Mesendoderm (in vitro differentiated cells): ENCODE measurements around the gene LMTK3.

Experiments
- DNase-seq: peaks from one replicate; pipeline ENCODE4 v3.0.0; 2013
- H2AK5ac ChIP-seq: 2 replicates; pipeline ENCODE4 v1.6.1; 2013; ENCODE audit warnings: low read length, inconsistent platforms
- H2BK120ac ChIP-seq: 2 replicates; pipeline ENCODE4 v1.6.1; 2013; ENCODE audit warnings: low read depth, mild to moderate bottlenecking, low read length, moderate library complexity, mixed read lengths
- H2BK15ac ChIP-seq: replicated peaks from 2 replicates; pipeline ENCODE4 v1.6.1; 2013; ENCODE audit warnings: low read depth, mild to moderate bottlenecking, moderate library complexity
- H2BK5ac ChIP-seq: 2 replicates; pipeline ENCODE4 v1.6.1; 2013; ENCODE audit warnings: low read length, inconsistent platforms
- H3K18ac ChIP-seq: 2 replicates; pipeline ENCODE4 v1.6.1; 2013; ENCODE audit warnings: mild to moderate bottlenecking, low read length, mixed read lengths
- H3K23ac ChIP-seq: one replicate; pipeline ENCODE4 v1.6.1; 2013; ENCODE audit warnings: low read length
- H3K27ac ChIP-seq: 2 replicates; pipeline ENCODE4 v1.5.1; 2013; ENCODE audit warnings: low read depth, mild to moderate bottlenecking, inconsistent platforms, low read length, moderate library complexity
- H3K27me3 ChIP-seq: 2 replicates; pipeline ENCODE4 v1.6.1; 2013; ENCODE audit warnings: low read length, control low read depth, mild to moderate bottlenecking, inconsistent platforms; ENCODE audit not compliant: insufficient read depth, poor library complexity
- H3K36me3 ChIP-seq: 2 replicates; pipeline ENCODE4 v1.6.1; 2013; ENCODE audit warnings: low read length, inconsistent platforms; ENCODE audit not compliant: control insufficient read depth, insufficient read depth
- H3K4ac ChIP-seq: one replicate; pipeline ENCODE4 v1.6.1; 2013; ENCODE audit warnings: low read depth, mild to moderate bottlenecking, low read length, moderate library complexity
- H3K4me1 ChIP-seq: 2 replicates; pipeline ENCODE4 v1.6.1; 2013; ENCODE audit warnings: low read depth, low read length, inconsistent platforms; ENCODE audit not compliant: control insufficient read depth
- H3K4me2 ChIP-seq: 2 replicates; pipeline ENCODE4 v1.6.1; 2013; ENCODE audit warnings: low read length
- H3K4me3 ChIP-seq: 2 replicates; pipeline ENCODE4 v1.5.1; 2013; ENCODE audit warnings: mild to moderate bottlenecking, low read length
- H3K56ac ChIP-seq: one replicate; pipeline ENCODE4 v1.6.1; 2013; ENCODE audit warnings: low read length
- H3K79me1 ChIP-seq: 2 replicates; pipeline ENCODE4 v1.6.1; 2013; ENCODE audit warnings: low read length, inconsistent platforms
- H3K79me2 ChIP-seq: 2 replicates; pipeline ENCODE4 v1.6.1; 2013; ENCODE audit warnings: mild to moderate bottlenecking, low read length; ENCODE audit not compliant: control insufficient read depth, insufficient read depth
- H3K9ac ChIP-seq: 2 replicates; pipeline ENCODE4 v1.6.1; 2013; ENCODE audit warnings: low read length, inconsistent platforms
- H4K5ac ChIP-seq: one replicate; pipeline ENCODE4 v1.6.1; 2013; ENCODE audit warnings: low read length
- H4K8ac ChIP-seq: one replicate; pipeline ENCODE4 v1.6.1; 2013; ENCODE audit warnings: low read depth, mild to moderate bottlenecking, control low read depth, low read length, moderate library complexity
- WGBS: extraction: QIAGEN DNeasy Blood & Tissue Kit; methylation state at CpG from one replicate; pipeline ENCODE4 v1.1.7; 2013; ENCODE audit warnings: low lambda C conversion rate, missing lambda C conversion rate; ENCODE audit not compliant: insufficient coverage; ENCODE audit errors: extremely low coverage; 5-methylcytosine and 5-hydroxymethylcytosine counted together

LMTK3 gene

GRCh38 chr19:48499316-48500090 lies 12.1 kb downstream of the LMTK3 start:
- no CpG with 5 or more reads among the region's 44 CpGs for WGBS
- Histone ChIP-seq H3K4me3 (no peak overlapping the region), H3K23ac (no peak overlapping the region), H3K9ac (no peak overlapping the region), H4K5ac (no peak overlapping the region), H3K27me3 (no peaks in the 10 kb centered on the region), H3K4ac (no peak overlapping the region), H3K79me1 (no peaks in the 10 kb centered on the region), H4K8ac (no peak overlapping the region), H2BK5ac (no peak overlapping the region), H2AK5ac (no peak overlapping the region), H2BK120ac (no peak overlapping the region), H3K36me3 (no peaks in the 10 kb centered on the region), H3K4me2 (no peak overlapping the region), H3K18ac (no peak overlapping the region), H2BK15ac (no peak overlapping the region), H3K56ac (no peak overlapping the region), H3K4me1 (peaks cover 3% of the 10 kb centered on the region), H3K79me2 (no peaks in the 10 kb centered on the region), H3K27ac (no peak overlapping the region)
- DNase-seq = no peak

DNA sequence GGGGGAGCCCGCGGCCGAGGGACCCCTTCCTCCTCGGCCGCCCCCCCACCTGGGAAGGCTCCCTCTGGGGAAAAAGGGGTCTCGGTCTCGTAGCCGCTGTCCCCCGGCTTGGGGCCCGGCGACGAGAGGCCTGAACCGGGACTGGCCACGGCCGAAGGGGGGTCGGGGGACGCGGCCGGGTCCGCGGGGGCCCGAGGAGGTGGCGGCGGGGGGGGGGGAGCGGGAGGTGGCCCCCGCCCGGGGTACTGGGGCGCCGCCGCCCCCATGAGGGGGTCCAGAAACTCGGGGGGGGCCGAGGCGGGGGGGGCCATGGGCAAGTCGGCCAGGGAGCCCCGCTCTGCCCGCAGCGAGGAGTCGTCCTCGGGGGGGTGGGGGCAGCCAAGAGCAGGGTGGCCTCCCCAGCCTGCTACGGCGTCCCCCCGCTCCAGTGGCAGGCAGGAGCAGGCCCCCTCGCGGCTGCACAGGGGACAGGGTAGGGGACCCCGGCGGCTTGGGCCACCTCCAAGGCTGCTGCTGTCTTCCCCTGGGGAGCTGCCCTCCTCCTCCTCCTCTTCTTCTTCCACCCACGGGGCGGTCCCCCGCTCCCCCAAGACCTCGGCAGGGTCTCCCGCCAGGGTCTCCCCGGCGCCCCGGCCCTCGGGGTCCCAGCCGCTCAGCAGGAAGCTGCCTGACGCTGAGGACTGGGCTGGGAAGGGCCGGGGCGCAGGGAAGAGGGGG lies 12.9 kb downstream of the LMTK3 start:
- Histone ChIP-seq H3K18ac (no peak overlapping the region), H3K27ac (no peak overlapping the region), H3K27me3 (no peaks in the 10 kb centered on the region), H3K4me3 (no peak overlapping the region), H2AK5ac (no peak overlapping the region), H3K4me2 (no peak overlapping the region), H3K56ac (no peak overlapping the region), H3K4me1 (peaks cover 3% of the 10 kb centered on the region), H2BK120ac (no peak overlapping the region), H2BK5ac (no peak overlapping the region), H3K4ac (no peak overlapping the region), H3K79me1 (no peaks in the 10 kb centered on the region), H3K36me3 (no peaks in the 10 kb centered on the region), H3K79me2 (no peaks in the 10 kb centered on the region), H4K5ac (no peak overlapping the region), H4K8ac (no peak overlapping the region), H3K23ac (no peak overlapping the region), H2BK15ac (no peak overlapping the region), H3K9ac (no peak overlapping the region)
- no peak for DNase-seq
- no CpG with 5 or more reads among the region's 59 CpGs for WGBS

- no peak overlapping the region for H4K5ac ChIP-seq
- H3K27ac ChIP-seq = no peak overlapping the region
- H3K18ac ChIP-seq = no peak overlapping the region
- no peaks in the 10 kb centered on the region for H3K27me3 ChIP-seq
- H2BK15ac ChIP-seq = no peak overlapping the region
- H3K9ac ChIP-seq = no peak overlapping the region
- H3K4ac ChIP-seq = no peak overlapping the region
- no peak overlapping the region for H3K23ac ChIP-seq
- WGBS = no CpG with 5 or more reads among the region's 46 CpGs
- no peaks in the 10 kb centered on the region for H3K36me3 ChIP-seq
- H3K79me2 ChIP-seq = no peaks in the 10 kb centered on the region
- H4K8ac ChIP-seq = no peak overlapping the region
- H2AK5ac ChIP-seq = no peak overlapping the region
- no peak overlapping the region for H3K4me3 ChIP-seq
- H3K4me2 ChIP-seq = no peak overlapping the region
- no peak overlapping the region for H2BK5ac ChIP-seq
- H3K56ac ChIP-seq = no peak overlapping the region
- H2BK120ac ChIP-seq = no peak overlapping the region
- H3K79me1 ChIP-seq = no peaks in the 10 kb centered on the region
- H3K4me1 ChIP-seq = peaks cover 3% of the 10 kb centered on the region
- DNase-seq = no peak
These were observed 13.7 kb downstream of the LMTK3 start for GRCh38 chr19:48497728-48498594.

- H3K4me3 ChIP-seq = no peak overlapping the region
These were observed 14.5 kb downstream of the LMTK3 start for GRCh38 chr19:48496959-48497727.

DNA sequence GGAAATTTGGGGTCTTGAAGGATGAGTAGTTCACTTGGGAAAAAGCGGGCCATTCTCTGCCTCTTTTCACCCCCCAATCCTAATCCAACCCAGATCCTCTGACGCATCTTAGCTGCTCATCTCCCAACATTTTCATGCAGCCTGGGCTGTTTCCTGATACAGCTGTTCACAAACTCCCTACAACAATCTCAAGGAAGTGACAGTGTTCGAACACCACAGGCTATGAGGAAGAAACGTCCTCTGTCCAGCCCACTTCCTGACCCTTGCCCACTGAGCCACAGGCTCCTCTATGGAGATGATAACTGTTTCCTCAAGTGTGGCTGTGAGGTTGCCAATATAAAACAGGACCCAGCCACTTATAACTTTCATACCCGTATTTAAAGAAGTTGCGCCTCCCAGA lies 16.2 kb downstream of the LMTK3 start:
- Histone ChIP-seq H3K79me1 (no peaks in the 10 kb centered on the region), H3K79me2 (no peaks in the 10 kb centered on the region), H3K4me3 (no peak overlapping the region), H3K56ac (peak overlapping the region; percentile 34), H3K4ac (no peak overlapping the region), H3K4me2 (no peak overlapping the region), H3K23ac (no peak overlapping the region), H4K8ac (no peak overlapping the region), H3K9ac (no peak overlapping the region), H2AK5ac (no peak overlapping the region), H3K27ac (no peak overlapping the region), H3K36me3 (no peaks in the 10 kb centered on the region), H2BK15ac (no peak overlapping the region), H2BK120ac (no peak overlapping the region), H3K4me1 (no peaks in the 10 kb centered on the region), H3K27me3 (no peaks in the 10 kb centered on the region), H3K18ac (no peak overlapping the region), H4K5ac (no peak overlapping the region), H2BK5ac (no peak overlapping the region)
- no peak for DNase-seq
- WGBS = no CpG with 5 or more reads among the region's 6 CpGs

More at GRCh38 chr19:48496959-48497727, 14.5 kb downstream of the LMTK3 start:
- WGBS = no CpG with 5 or more reads among the region's 45 CpGs
- H4K8ac ChIP-seq = no peak overlapping the region
- no peak overlapping the region for H4K5ac ChIP-seq
- no peaks in the 10 kb centered on the region for H3K79me2 ChIP-seq
- H3K4me2 ChIP-seq = no peak overlapping the region
- H3K79me1 ChIP-seq = no peaks in the 10 kb centered on the region
- no peak for DNase-seq
- no peak overlapping the region for H3K23ac ChIP-seq
- no peak overlapping the region for H3K9ac ChIP-seq
- H2BK5ac ChIP-seq = no peak overlapping the region
- H2BK120ac ChIP-seq = no peak overlapping the region
- no peak overlapping the region for H2AK5ac ChIP-seq
- no peak overlapping the region for H2BK15ac ChIP-seq
- H3K27me3 ChIP-seq = no peaks in the 10 kb centered on the region
- H3K36me3 ChIP-seq = no peaks in the 10 kb centered on the region
- no peak overlapping the region for H3K4ac ChIP-seq
- peaks cover 3% of the 10 kb centered on the region for H3K4me1 ChIP-seq
- no peak overlapping the region for H3K18ac ChIP-seq
- H3K27ac ChIP-seq = no peak overlapping the region
- no peak overlapping the region for H3K56ac ChIP-seq
